ENCODE measurements around the gene TOMM40. TPM values are rescaled to one million over a fixed set of nuclear protein-coding genes. Genes with fewer than 3 reads are reported as not detected.
A peak's percentile ranks its signal among the peaks of the same experiment; 100 is the strongest.

The TOMM40 gene
- total RNA-seq, 1 donor from 2014 or later = 50.0 TPM

DNA sequence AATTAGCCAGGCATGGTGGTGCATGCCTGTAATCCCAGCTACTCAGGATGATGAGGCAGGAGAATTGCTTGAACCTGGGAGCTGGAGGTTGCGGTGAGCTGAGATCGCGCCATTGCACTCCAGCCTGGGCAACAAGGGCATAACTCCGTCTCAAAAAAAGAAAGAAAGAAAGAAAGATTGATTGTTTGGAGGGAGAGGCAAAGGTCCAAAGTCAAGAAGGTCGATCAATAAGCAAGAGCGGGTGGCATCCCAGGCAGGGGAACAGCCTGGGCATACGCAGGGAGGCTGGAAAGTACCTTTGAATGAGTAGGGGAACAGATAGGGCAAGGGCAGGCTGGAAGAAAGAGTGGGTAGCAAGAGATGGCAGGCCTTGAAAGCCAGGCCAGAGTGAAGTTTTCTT lies 39.0 kb downstream of the TOMM40 start:
- no peak for DNase-seq

DNA sequence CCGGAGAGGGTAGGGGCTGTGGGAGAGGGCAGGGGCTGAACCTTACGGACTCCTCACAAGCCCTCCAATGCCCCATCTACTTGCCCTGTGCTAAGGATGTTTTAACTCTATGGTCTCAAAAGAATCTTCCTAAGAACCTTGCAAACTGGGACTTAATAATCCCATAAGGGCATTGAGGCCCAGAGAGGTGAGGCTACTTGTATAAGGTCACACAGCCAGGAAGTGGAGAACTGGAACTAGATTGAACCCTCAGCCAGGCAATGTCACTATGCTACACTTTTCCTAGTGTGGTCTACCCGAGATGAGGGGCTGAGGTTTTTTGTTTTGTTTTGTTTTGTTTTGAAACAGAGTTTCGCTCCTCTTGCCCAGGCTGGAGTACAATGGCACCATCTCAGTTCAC lies 40.5 kb downstream of the TOMM40 start:
- no peak for DNase-seq

DNA sequence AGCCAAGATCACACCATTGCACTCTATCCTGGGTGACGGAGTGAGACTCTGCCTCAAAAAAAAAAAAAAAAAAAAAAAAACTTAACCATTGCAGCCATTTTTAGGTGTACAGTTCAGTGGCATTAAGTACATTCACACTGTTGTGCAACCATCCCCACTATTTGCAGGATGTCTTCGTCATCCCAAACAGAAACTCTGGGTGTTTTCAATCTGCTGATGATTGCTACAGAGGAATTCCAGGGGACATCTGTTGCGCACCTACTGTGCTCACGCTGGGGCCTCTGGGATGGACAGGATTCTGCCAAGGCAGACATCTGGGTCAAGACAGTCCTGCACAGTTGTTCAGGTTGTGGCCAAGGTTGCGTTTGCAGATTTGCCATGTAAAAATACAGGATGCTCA lies 48.6 kb downstream of the TOMM40 start:
- DNase-seq = no peak

DNA sequence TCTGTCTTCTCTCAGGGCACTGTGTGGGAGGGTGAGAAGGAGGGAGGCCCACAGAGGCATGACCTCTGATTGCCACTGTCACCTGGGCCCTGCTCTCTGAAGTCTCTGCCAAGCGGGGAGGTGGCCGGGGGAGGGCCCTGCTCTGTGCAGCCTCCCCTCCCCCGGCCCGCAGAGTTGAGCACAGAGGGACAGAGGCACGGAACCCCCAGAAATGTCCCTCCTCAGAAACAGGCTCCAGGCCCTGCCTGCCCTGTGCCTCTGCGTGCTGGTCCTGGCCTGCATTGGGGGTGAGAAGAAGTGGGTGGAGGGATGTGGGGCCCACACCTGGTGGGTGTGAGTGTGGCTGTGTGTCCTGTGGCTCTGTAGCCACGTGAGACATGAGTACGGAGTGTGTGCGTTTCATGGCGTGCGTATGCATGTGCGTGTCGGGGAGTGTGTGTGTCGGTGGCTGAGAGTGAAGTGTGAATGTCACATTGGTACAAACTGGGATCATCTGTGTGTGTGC lies 51.1 kb downstream of the TOMM40 start, which contains the start of gene APOC4:
Gene APOC4 (plus strand): TSS at position 171 of the 505 bp plus-strand sequence. CDS start 41 bp downstream, at position 212.
- DNase-seq = no peak

DNA sequence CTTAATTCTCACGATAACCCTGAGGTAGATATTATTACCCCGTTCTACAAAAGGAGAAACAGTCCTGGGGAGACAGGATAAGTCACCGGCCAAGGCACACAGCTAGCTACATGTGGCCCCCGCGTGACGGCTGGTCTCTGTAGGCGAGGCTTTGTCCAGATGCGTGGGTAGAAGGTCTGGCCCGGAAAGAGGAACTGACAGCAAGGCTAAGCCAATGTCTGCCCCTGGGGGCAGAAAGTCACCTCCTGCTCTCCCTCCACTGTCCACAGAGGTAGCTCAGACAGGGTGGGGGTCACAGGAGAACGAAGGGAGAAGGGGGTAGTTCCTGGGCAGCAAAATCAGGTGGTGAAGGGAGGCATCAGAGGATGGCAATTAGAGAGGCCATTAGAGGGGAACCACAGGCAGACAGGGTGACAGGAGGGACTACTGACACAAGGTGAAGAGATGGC lies 52.8 kb downstream of the TOMM40 start:
- DNase-seq = no peak

DNA sequence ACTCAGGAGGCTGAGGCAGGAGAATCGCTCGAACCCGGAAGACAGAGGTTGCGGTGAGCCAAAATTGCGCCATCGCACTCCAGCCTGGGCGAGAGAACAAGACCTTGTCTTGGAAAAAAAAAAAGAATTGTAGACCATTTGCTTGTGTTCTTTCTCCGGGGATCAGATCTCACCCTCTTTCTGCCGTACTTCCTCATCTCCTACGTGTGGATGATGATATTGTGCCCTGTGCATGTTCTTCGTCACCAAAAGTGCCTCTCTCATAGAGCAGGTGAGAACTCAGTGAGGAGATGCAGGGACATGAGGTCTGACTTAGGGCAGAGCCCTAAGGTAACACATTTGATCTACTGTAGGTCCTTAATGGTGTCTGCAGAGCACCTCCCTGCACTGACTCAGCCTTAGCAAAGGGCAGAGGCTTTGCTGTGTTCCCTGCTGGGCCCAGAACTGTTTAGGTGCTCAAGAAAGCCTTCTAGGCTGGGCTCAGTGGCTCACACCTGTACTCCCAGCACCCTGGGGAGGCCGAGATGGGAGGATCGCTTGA lies 56.1 kb downstream of the TOMM40 start:
- DNase-seq = no peak

DNA sequence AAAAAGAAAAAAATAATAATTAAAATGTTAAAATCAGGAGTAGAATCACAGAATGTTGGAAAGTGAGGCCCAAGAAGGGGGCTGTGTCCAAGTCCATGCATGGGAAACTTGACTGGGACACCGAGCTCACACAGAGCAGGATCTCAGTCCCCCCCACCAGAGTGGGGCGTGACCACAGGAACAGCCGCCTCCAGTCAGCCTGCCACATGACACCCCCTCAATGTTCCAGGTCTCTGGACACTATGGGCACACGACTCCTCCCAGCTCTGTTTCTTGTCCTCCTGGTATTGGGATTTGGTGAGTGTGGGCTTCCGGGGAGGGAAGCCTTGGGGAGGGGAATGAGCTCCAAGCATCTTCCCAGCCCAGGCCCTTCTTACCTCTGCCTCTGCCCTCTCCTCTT lies 57.2 kb downstream of the TOMM40 start:
- DNase-seq = no peak

DNA sequence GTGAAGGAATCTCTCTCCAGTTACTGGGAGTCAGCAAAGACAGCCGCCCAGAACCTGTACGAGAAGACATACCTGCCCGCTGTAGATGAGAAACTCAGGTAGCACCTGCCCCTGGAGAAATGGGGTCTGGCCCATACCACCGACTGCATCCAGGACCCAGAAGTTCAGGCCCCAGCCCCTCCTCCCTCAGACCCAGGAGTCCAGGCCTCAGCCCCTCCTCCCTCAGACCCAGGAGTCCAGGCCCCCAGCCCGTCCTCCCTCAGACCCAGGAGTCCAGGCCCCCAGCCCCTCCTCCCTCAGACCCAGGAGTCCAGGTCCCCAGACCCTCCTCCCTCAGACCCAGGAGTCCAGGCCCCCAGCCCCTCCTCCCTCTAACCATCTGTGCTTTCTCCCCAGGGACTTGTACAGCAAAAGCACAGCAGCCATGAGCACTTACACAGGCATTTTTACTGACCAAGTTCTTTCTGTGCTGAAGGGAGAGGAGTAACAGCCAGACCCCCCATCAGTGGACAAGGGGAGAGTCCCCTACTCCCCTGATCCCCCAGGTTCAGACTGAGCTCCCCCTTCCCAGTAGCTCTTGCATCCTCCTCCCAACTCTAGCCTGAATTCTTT lies 57.8 kb downstream of the TOMM40 start:
- no peak for DNase-seq

DNA sequence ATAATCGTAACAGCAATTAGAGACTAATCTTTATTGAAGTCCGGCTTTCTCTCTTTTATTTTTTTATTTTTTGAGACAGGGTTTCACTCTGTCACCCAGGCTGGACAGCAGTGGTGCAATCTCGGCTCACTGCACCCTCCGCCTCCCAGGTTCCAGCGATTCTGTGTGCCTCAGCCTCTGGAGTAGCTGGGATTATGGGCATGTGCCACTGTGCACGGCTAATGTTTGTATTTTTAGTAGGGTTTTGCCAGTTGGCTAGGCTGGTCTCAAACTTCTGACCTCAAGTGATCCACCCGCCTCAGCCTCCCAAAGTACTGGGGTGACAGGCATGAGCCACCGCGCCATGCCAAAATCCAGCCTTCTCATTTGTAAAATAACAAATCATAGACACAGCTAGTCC lies 58.5 kb downstream of the TOMM40 start:
- DNase-seq = no peak

DNA sequence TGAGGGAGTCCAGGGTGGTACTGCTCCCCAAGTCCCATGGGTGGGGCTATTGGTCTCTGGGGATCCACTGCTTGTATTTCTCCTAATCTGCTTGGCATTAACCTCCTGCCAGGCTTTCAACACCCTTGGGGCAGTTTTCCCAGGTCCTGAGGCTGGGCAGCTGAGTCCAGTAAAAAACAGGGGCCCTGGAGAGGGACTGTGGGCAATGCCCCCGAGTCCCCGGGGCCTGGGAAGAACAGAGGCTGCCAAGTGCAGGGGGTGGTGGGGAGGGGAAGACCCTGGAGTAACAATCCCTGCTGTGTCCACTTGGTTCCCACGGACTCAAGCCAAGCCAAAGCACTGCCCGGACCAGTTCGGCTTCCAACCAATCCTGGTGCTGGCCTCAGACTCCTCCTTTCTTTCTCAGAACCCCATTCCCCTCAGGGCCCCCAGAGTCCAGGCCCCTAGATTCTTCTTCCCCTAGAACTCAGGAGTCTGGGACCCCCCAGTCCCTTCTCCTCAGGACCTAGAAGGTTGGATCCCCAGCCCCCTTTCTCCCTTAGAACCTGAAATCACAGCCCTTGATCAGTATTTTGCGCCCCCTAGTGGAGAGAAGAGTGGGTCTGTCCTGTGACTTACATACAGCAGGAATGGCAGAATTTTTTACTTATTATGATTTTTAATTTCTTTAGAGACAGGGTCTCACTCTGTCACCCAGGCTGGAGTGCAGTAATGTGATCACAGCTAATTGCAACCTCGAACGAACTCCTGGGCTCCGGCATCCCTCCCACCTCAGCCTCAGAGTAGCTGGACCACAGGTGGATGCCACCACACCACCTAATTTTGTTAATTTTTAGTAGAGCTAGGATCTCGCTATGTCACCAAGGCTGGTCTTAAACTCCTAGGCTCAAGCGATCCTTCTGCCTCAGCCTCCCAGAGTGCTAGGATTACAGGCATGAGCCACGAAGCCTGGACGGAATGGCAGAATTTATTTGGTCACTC lies 60.4 kb downstream of the TOMM40 start:
- DNase-seq = peak; percentile 90

Other genes starting within 250 kb of the TOMM40 start
- 95.7 and 104 TPM in 2 replicates for gene PVR, start 247.3 kb upstream of the TOMM40 start, total RNA-seq
- 0.47 and 0.85 TPM in 2 replicates for gene CEACAM19, start 219.8 kb upstream of the TOMM40 start, total RNA-seq
- 0.17 TPM in 1 of 2 replicates, not detected in the other for gene CEACAM16, start 192.1 kb upstream of the TOMM40 start, total RNA-seq
- 3.2 and 6.3 TPM in 2 replicates for gene BCL3, start 142.5 kb upstream of the TOMM40 start, total RNA-seq
- not detected in 2 replicates for gene CBLC, start 113.4 kb upstream of the TOMM40 start, total RNA-seq
- 56.5 and 62.3 TPM in 2 replicates for gene BCAM, start 82.2 kb upstream of the TOMM40 start, total RNA-seq
- 154 and 187 TPM in 2 replicates for gene NECTIN2, start 45.0 kb upstream of the TOMM40 start, total RNA-seq
- 4.0 and 7.8 TPM in 2 replicates for gene APOE, start 14.5 kb downstream of the TOMM40 start, total RNA-seq
- 1.7 and 1.9 TPM in 2 replicates for gene APOC1, start 23.4 kb downstream of the TOMM40 start, total RNA-seq
- not detected in 2 replicates for gene APOC4, start 51.0 kb downstream of the TOMM40 start, total RNA-seq
- not detected in 2 replicates for gene APOC2, start 54.8 kb downstream of the TOMM40 start, total RNA-seq
- 28.9 and 65.8 TPM in 2 replicates for gene CLPTM1, start 64.1 kb downstream of the TOMM40 start, total RNA-seq
- 16.8 and 18.4 TPM in 2 replicates for gene RELB, start 110.2 kb downstream of the TOMM40 start, total RNA-seq
- 13.8 and 16.0 TPM in 2 replicates for gene CLASRP, start 147.8 kb downstream of the TOMM40 start, total RNA-seq
- gene ZNF296, start 185.2 kb downstream of the TOMM40 start, total RNA-seq = 0.17 and 0.51 TPM in 2 replicates
- 25.5 and 33.2 TPM in 2 replicates for gene GEMIN7, start 188.0 kb downstream of the TOMM40 start, total RNA-seq
- gene PPP1R37, start 201.9 kb downstream of the TOMM40 start, total RNA-seq = 31.1 and 39.7 TPM in 2 replicates

Data from dermis blood vessel endothelial cell (primary cell).